ENCODE measurements around the gene PSMA7.

DNA sequence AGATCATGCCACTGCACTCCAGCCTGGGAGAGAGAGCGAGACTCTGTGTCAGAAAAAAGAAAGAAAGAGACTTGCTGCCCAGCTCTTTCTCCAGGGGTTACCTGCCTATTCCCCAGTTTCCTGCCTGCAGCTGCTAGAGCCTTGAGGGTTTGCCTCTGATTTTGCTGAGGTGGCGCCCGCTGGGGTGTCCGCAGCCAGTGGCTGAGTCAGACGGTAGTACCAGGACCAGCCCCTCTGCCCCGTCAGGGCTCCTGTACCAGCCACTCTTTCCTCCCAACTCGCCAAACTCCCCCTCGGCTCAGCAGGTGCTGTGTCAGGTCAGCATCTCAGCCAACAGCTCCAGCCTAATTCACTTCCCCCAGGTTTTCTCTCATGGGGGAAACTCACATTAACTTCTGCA is 28.3 kb downstream of the PSMA7 start:
- TF ChIP-seq EZH2 (IDR thresholded peaks at IDR 0.05) (no peak), POLR2AphosphoS5 (IDR thresholded peaks at IDR 0.05; ENCODE audit: borderline replicate concordance, low read depth, low read length) (no peak), FOXP2 (optimal IDR thresholded peaks at IDR 0.05; ENCODE audit: control extremely low read depth, extremely low read length, insufficient read depth) (no peak)
